GM21515 (cell line): ENCODE measurements around the gene HJURP.
"Not testable (repeated sequence)": the region's sequence is repeated elsewhere in the genome, so short reads cannot be mapped to it uniquely, and the experiment has no call there.

Source experiments
- ATAC-seq: cut with Tn5 transposase; IDR thresholded peaks from one replicate; pipeline ENCODE4 v1.9.1; 2021; ENCODE audit not compliant: unreplicated experiment

HJURP gene

GRCh38 chr2:233854241-233854981 lies at the start of gene HJURP:
Gene HJURP (minus strand): TSS chr2:233854535. CDS start chr2:233854500, 35 bp downstream.
- ATAC-seq: peak; percentile 96

DNA sequence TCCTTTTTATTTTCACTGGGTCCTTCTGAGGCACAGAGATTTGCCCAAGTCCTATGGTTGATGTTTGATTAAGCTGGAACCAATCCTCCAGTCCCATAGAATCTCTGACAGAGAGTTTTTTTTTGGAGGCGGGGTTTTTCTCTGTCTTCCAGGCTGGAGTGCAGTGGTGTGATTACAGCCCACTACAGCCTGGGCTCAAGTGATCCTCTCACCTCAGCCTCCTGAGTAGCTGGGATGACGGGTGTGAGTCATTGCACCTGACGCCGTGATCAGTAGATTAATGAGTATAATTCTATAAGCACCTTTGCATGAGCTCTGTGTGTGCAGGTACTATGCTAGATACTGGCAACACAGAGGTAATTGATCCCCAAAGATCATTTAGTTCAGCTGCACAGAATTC lies 47.5 kb upstream of the HJURP start:
- ATAC-seq: no peak

DNA sequence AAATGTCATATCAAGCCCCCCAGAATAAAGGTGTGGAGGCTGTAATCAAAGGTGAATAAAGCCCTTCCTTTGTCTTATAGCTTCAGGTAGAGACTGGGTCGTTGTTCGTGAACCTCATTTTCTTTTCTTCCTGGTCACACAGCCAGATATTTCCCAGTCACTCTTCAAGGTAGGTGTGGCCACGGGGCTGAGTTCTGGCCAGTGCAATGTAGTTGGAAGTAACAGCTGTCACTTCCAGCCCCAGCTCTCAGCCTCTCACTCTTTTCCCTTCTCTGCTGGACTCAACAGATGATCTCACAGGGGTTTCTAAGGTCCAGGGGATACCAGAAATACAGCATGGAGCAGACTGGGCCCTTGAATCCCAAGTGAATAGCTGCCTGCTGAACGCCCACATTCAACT lies 47.0 kb upstream of the HJURP start:
- no peak for ATAC-seq

- ATAC-seq: not testable (repeated sequence)
Measured at GRCh38 chr2:233896253-233896652, 41.9 kb upstream of the HJURP start.

DNA sequence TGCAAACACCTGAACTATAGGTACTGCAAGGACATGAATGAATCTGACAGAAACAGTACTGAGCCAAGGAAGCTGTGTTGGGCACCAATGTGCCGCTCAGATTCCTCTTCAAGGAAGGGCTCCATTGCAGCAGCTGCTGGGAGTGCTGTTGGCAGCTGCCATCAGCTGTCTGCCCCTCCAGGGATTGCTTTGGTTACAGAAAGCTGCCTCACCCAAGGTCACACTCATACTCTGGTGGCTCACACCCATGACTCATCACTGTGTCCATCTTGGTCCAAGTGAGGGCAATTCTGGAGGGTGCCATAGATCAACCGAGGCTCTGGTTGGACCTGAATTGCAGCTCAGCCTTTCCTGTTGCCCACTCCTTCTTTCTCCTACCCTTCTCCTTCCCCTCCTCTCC lies 38.5 kb upstream of the HJURP start:
- no peak for ATAC-seq

DNA sequence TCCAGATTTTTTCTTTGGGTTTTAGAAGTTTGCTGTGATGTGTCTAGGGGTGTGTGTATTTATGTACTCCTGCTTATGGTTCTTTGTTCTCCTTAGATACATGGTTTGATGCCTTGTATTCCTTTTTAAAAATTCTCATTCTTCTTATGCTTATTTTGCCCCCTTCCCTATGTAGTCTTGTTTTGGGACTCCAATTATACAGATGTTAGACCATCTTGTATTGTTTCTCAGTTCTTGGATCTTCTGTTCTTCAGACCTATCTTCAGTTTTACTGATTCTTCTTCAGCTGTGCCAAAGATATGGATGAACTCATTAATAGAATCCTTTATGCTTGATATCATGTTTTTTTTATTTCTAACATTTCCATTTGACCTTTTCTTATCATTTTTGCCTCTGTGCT lies 28.0 kb upstream of the HJURP start:
- ATAC-seq: no peak

DNA sequence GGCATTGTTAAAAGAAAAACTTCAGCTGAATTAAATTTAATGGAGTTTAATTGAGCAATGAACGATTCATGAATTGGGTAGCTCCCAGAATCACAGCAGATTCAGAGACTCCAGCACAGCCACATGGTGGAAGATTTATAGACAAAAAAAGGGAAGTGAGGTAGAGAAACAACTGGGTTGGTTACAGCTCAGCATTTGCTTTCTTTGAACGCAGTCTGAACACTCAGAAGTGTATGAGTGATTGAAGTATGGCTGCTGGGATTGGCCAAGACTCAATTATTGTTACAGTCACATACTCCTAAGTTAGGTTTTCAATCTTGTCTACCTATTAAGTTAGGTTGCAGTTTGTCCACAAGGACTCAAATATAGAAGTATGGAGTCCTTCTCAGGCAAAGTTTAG lies 17.8 kb upstream of the HJURP start:
- not testable (repeated sequence) for ATAC-seq

DNA sequence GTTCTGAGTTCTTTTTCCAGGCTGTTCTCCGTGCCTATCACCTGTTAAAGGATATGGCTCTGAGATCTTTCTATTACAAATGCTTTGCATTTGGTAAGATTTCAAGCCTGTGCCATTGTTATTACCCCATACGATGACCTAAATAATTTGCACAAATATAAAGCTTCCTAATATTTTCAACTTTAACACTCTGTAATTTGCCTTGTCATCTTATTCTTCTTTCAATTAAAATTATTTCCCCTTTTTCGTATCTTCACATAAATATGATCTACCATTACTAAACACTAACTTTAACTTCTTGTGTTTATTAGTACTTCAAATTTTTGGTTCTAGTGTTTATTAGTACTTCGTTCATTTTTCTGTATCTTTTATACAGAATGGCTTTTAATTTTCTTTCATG lies 17.1 kb upstream of the HJURP start:
- ATAC-seq: no peak

- ATAC-seq: no peak
Measured at GRCh38 chr2:233867993-233868532, 13.7 kb upstream of the HJURP start, which contains the start of gene MSL3B. Gene MSL3B (minus strand): TSS chr2:233868386.

DNA sequence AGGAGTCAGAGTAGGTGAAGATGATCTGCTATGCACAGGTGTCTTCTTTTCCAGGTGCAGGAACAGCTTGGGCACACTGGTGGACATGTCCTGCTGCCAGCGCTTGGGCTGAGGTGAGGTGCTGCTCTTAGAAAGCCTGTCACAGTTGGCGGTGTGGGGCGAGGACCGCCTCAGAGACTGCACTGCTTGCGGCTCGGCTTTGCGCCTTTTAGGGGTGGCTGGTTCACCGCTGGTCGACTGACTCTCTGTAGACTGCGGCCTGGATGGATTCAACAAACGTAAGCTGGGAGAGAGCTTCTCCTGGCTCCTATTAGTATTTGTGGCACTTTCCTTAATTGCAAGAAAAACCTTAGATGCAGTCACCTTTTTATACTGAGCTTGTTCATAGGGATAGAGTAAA lies 12.1 kb upstream of the HJURP start:
- ATAC-seq: no peak

DNA sequence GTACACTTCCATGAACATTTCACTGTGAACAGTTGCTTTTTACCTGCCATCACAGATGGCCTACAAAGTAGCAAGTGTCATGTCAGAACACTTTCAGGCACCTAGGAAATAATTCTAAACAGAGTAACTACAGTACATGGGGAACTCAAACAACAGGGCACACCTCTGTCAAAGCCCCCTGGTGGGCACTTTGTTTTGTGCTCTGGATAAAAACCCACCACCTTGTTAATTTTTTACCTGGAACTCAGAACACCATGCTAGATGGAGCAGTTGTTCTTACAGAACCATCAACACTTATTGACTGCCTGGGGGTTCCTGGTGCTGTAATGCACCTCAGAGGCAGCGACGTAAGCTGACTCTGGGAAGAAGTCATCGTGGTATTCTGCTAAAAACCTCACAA lies 11.5 kb upstream of the HJURP start:
- ATAC-seq: no peak

DNA sequence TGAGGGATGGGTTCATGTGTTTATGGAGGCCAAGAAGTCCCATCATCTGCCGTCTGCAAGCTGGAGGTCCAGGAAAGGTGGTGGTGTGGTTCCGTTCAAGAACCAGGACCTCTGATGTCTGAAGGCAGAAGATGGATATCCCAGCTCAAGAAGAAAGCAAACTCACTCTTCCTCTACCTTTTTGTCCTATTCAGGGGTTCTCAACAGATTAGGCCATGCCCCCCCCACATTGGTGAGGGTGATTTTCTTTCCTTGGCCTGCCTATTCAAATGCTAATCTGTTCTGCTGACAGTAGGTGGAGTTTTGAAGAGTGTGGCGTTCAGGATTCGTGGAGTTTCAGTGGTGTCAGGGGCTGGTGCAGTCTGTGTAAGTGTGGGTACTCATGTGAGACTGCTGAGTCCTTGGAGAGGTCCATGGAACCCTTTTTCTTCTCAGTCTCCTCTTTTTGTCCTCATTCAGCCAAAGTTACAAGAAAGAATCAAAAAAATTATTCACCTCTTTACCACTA lies 8.0 kb upstream of the HJURP start:
- no peak for ATAC-seq

GRCh38 chr2:233858331-233858730 lies 4.0 kb upstream of the HJURP start:
- ATAC-seq: no peak

- ATAC-seq: no peak
Measured at GRCh38 chr2:233857511-233858141, 3.3 kb upstream of the HJURP start.

- ATAC-seq: no peak
Measured at GRCh38 chr2:233856184-233856583, 1.8 kb upstream of the HJURP start.

GRCh38 chr2:233855345-233855744 lies 1.0 kb upstream of the HJURP start:
- no peak for ATAC-seq

DNA sequence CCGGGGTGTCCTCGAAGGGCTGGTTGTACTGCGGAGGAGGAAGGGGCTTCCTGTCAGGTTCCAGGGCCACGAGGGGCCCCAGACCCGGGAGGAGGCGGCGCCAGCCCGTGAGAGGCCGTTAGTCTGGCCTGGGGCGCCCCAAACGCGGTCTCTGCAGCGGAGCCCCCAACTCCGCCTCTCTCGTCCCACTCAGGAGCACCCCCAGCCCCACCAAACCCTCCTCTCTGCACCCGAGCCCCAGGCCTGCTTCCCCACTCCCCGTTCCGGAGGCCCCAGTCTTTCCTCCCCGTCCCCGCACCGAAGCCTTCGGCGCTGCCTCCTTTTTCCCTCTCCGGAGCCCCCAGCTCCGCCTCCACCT lies 473 bp downstream of the HJURP start:
- ATAC-seq: no peak

- ATAC-seq: no peak
Measured at GRCh38 chr2:233853353-233853752, 982 bp downstream of the HJURP start.

GRCh38 chr2:233852056-233852455 lies 2.3 kb downstream of the HJURP start:
- ATAC-seq: no peak

- no peak for ATAC-seq
Measured at GRCh38 chr2:233851169-233851568, 3.2 kb downstream of the HJURP start.

GRCh38 chr2:233850745-233851144 lies 3.6 kb downstream of the HJURP start:
- ATAC-seq: no peak

DNA sequence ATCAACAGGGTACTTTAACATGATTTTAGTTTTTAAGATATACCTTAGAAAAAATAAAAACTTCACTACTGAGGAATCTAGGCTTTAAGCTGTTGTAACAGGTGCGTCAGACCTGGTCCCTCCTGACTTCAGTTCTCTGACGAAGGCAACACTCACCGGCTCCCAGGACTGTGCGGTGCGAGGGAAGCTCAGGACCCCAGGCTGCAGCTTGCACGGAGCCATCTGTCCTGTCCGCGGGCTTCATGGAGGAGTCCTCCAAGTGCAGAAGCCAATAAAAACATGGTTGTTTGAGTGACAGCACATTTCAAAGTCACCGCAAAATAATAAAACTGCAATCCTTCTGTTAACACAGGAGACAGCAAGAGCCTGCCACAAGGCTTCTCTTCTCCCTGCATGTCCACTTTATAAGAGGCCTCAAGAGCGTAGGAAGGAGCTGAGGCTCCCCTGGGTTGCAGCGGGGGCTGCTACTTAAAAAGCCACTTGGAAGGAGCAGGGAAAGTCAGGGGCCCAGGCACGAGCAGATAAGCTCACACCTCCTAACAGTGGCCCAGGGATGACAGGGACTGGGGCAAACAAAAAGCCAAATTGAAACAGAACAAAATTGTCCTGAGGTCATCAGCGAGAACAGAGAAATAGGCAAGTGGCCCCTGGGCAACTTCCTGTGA lies 4.6 kb downstream of the HJURP start:
- no peak for ATAC-seq
